ENCODE measurements around the gene ZNF580. TPM values are rescaled to one million over a fixed set of nuclear protein-coding genes. Genes with fewer than 3 reads are reported as not detected.

The ZNF580 gene
- total and polyA plus RNA-seq, 2 of the 13 experiments (the other 11 are each of a cell fraction or from before 2014, with no cell fraction given) = 4.4 to 6.0 TPM

GRCh38 chr19:55674841-55675660 lies 34.2 kb downstream of the ZNF580 start, which contains the start of gene EPN1 (continued):
- no peak for TF ChIP-seq ZXDC (CRISPR knock-in tag; IDR thresholded peaks at IDR 0.05)
- TF ChIP-seq TBX2 (CRISPR knock-in tag; IDR thresholded peaks at IDR 0.05; ENCODE audit: borderline replicate concordance) = peak; percentile 66
- TF ChIP-seq AKAP8 (CRISPR knock-in tag; IDR thresholded peaks at IDR 0.05) = peak; percentile 99
- no peak for TF ChIP-seq CREBL2 (CRISPR knock-in tag; IDR thresholded peaks at IDR 0.05; ENCODE audit: borderline replicate concordance)
- TF ChIP-seq AGO2 (optimal IDR thresholded peaks at IDR 0.05; ENCODE audit: low read depth, low read length) = peak; percentile 99
- no peak for TF ChIP-seq ZNF615 (CRISPR knock-in tag; IDR thresholded peaks at IDR 0.05; ENCODE audit: borderline replicate concordance)
- no peak for TF ChIP-seq THAP7 (CRISPR knock-in tag; IDR thresholded peaks at IDR 0.05)
- TF ChIP-seq GATAD1 (CRISPR knock-in tag; IDR thresholded peaks at IDR 0.05) = peak; percentile 95
- TF ChIP-seq ESRRA (CRISPR knock-in tag; IDR thresholded peaks at IDR 0.05; ENCODE audit: low read depth) = 0 out of 2 replicates have a peak, but pooled peaks have one; percentile 43
- TF ChIP-seq ZNF619 (CRISPR knock-in tag; IDR thresholded peaks at IDR 0.05) = no peak
- TF ChIP-seq MAFK (conservative IDR thresholded peaks at IDR 0.05 in 1 of 2, IDR thresholded peaks at IDR 0.05 in 1 of 2; ENCODE audit: low read length in 2 of 2) = no peak
- no peak for TF ChIP-seq ZBTB7B (CRISPR knock-in tag; IDR thresholded peaks at IDR 0.05)
- TF ChIP-seq DMTF1 (CRISPR knock-in tag; IDR thresholded peaks at IDR 0.05) = no peak
- no peak for TF ChIP-seq ZNF337 (CRISPR knock-in tag; IDR thresholded peaks at IDR 0.05; ENCODE audit: borderline replicate concordance, low read depth)
- no peak for TF ChIP-seq NONO (IDR thresholded peaks at IDR 0.05)
- peak; percentile 90 for TF ChIP-seq NONO (CRISPR knock-in tag; conservative IDR thresholded peaks at IDR 0.05)
- no peak for TF ChIP-seq ZNF432 (CRISPR knock-in tag; IDR thresholded peaks at IDR 0.05; ENCODE audit: borderline replicate concordance)
- no peak for TF ChIP-seq ZNF275 (CRISPR knock-in tag; IDR thresholded peaks at IDR 0.05; ENCODE audit: borderline replicate concordance)
- no peak for TF ChIP-seq MTF2 (CRISPR knock-in tag; IDR thresholded peaks at IDR 0.05; ENCODE audit: borderline replicate concordance)
- TF ChIP-seq PTBP1 (IDR thresholded peaks at IDR 0.05; ENCODE audit: low read depth, low read length, poor library complexity, severe bottlenecking) = no peak
